ENCODE results near the gene PNPLA2. TPM values are rescaled to one million over a fixed set of nuclear protein-coding genes. Genes with fewer than 3 reads are reported as not detected.

The PNPLA2 gene
- polyA plus RNA-seq, 1 experiment, result 17.3 TPM

DNA sequence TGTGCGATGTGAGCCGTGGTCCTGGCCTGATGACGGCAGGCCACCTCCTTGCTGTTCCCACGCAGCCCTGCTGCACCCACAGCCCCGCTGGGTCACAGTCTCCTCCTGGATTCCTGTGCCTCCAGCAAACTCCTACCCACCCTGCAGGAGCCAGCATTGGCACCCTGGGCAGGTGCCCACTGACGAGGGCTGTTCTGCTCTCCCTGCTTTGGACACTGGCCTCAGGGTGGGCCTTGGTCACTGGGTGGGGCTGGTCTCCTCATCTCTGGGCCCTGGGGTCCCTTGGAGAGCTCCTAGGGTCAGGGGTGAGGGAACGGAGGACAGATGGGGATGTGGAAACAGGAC lies 36.6 kb downstream of the PNPLA2 start:
- H3K27me3 ChIP-seq (ENCODE audit: control insufficient read depth, insufficient read depth, low read length), result no peaks in the 10 kb centered on the region
- CTCF ChIA-PET, result no interaction called here
- H3K9me3 ChIP-seq (ENCODE audit: control insufficient read depth, insufficient read depth, low read length), result no peaks in the 10 kb centered on the region; the same call in 1 of the 2 replicates
- no peak for DNase-seq (ENCODE audit: low read depth, low spot score)
- TF ChIP-seq, protein P1, sequence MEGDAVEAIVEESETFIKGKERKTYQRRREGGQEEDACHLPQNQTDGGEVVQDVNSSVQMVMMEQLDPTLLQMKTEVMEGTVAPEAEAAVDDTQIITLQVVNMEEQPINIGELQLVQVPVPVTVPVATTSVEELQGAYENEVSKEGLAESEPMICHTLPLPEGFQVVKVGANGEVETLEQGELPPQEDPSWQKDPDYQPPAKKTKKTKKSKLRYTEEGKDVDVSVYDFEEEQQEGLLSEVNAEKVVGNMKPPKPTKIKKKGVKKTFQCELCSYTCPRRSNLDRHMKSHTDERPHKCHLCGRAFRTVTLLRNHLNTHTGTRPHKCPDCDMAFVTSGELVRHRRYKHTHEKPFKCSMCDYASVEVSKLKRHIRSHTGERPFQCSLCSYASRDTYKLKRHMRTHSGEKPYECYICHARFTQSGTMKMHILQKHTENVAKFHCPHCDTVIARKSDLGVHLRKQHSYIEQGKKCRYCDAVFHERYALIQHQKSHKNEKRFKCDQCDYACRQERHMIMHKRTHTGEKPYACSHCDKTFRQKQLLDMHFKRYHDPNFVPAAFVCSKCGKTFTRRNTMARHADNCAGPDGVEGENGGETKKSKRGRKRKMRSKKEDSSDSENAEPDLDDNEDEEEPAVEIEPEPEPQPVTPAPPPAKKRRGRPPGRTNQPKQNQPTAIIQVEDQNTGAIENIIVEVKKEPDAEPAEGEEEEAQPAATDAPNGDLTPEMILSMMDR (IDR thresholded peaks at IDR 0.05; ENCODE audit: low read depth, low read length), result no peak
- H3K27ac ChIP-seq (ENCODE audit: low read depth, low read length), result no peak overlapping the region
- no peak overlapping the region for H3K4me3 ChIP-seq (ENCODE audit: low read depth, low read length)
- POLR2A ChIA-PET, result no interaction called here

DNA sequence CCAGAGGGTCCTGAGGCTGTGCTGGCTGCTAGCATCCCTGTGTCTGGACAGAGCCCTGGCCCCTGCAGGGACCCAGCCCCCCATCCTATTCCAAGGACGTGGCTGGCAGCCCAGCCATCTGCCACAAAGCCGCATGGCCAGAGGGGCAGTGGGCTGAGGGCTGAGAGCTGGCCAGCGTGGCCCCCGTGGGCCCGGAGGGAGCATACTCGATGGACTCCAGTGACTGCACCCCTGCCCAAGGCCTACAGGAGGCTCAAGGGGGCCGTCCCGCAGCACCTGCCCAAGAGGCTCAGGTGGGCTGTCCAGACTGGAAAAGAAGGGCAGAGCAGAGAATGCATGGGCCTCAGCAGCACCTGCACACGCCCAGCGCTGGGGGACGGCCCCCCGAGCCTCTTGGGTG lies 37.1 kb downstream of the PNPLA2 start:
- ChIA-PET CTCF (no interaction called here), POLR2A (interaction anchor here (1.1 kb wide), 1 partner anchor 13 kb away, joined by 6 read pairs; the partner anchor contains the start of gene TSPAN4)
- no peak overlapping the region for H3K4me3 ChIP-seq (ENCODE audit: low read depth, low read length)
- H3K27me3 ChIP-seq (ENCODE audit: control insufficient read depth, insufficient read depth, low read length), result no peaks in the 10 kb centered on the region
- no peak overlapping the region for H3K27ac ChIP-seq (ENCODE audit: low read depth, low read length)
- H3K9me3 ChIP-seq (ENCODE audit: control insufficient read depth, insufficient read depth, low read length), result no peaks in the 10 kb centered on the region; the same call in 1 of the 2 replicates
- TF ChIP-seq, protein P1 (IDR thresholded peaks at IDR 0.05; ENCODE audit: low read depth, low read length), result no peak
- DNase-seq (ENCODE audit: low read depth, low spot score), result no peak

DNA sequence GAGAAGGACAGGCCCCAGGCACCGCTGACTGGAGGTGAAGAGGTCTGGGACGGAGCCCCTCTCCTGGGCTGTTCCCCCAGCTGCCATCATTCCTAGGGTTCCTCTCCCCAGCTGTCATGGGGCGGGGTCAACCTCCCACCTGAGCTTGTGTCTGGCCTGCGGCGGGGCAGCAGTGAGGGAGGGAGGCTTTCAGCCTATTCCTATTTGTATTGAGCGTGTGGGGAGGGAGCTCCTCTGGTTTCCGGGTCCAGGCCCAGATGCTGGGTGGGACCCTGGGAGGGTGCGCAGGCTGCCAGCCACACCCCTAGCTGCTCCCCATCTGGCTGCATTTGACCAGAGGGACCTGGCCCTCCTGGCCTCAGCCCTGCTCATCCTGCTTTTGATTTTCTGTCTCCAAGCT lies 37.7 kb downstream of the PNPLA2 start:
- no peak for DNase-seq (ENCODE audit: low read depth, low spot score)
- Histone ChIP-seq H3K4me3 (ENCODE audit: low read depth, low read length) (no peak overlapping the region), H3K9me3 (ENCODE audit: control insufficient read depth, insufficient read depth, low read length) (no peaks in the 10 kb centered on the region; the same call in 1 of the 2 replicates), H3K27me3 (ENCODE audit: control insufficient read depth, insufficient read depth, low read length) (no peaks in the 10 kb centered on the region), H3K27ac (ENCODE audit: low read depth, low read length) (no peak overlapping the region)
- TF ChIP-seq, protein P1 (IDR thresholded peaks at IDR 0.05; ENCODE audit: low read depth, low read length), result no peak
- ChIA-PET CTCF (no interaction called here), POLR2A (interaction anchor here (1.1 kb wide), 1 partner anchor 14 kb away, joined by 6 read pairs; the partner anchor contains the start of gene TSPAN4)

DNA sequence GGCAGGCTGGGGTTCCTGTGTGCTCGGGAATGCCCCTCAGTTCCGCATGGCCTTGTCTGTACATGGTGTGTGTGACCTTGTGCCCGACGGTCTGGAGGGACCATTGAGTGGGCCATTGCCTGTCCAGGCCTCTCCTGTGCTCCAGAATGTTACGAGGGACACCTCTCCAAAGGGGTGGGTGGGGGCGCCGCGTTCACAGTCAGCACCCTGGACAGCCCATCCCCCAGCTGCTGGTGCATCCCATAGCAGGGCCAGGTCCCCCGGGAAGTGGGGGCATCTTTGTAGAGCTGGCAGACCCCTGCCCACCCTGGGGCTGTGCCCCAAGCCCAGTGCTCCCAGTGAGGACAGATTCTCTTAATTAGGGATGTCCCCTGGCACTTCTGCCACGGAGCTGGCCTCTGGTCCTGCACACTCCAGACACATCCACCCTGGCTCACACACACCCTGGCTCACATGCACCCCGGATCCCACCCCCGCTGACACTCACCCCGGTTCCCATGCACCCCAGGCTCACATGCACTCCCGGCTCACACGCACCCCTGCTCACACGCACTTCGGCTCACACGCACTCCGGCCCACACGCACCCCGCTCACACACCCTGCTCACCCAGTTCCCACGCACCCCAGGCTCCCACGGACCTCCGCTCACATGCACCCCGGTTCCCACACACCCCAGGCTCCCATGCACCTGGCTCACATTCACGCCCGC lies 39.5 kb downstream of the PNPLA2 start:
- Histone ChIP-seq H3K27ac (ENCODE audit: low read depth, low read length) (no peak overlapping the region), H3K27me3 (ENCODE audit: control insufficient read depth, insufficient read depth, low read length) (no peaks in the 10 kb centered on the region), H3K9me3 (ENCODE audit: control insufficient read depth, insufficient read depth, low read length) (no peaks in the 10 kb centered on the region; the same call in 1 of the 2 replicates), H3K4me3 (ENCODE audit: low read depth, low read length) (no peak overlapping the region)
- DNase-seq (ENCODE audit: low read depth, low spot score), result no peak
- TF ChIP-seq, protein P1 (IDR thresholded peaks at IDR 0.05; ENCODE audit: low read depth, low read length), result no peak
- ChIA-PET CTCF (no interaction called here), POLR2A (interaction anchor here (1.0 to 2.3 kb wide), 2 partner anchors 10 to 17 kb away, joined by 6 read pairs; no protein-coding TSS in a partner anchor)

DNA sequence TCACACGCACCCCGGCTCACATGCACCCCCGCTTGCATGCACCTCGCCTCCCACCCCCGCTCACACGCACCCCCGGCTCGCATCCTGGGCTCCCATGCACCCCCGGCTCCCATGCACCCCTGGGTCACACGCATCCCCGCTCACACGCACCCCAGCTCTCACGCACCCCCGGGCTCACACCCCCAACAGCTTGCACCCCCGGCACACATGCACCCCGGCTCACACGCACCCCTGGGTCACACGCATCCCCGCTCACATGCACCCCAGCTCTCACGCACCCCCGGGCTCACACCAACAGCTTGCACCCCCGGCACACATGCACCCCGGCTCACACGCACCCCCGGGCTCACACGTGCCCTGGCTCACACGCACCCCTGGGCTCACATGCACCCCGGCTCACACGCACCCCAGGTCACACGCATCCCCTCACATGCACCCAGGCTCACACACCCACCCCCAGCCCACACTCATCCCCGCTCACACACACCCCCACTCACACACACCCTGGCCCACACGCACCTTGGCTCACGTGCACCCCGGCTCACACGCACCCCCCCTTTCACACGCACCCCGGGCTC lies 40.1 kb downstream of the PNPLA2 start:
- Histone ChIP-seq H3K4me3 (ENCODE audit: low read depth, low read length) (no peak overlapping the region), H3K27ac (ENCODE audit: low read depth, low read length) (no peak overlapping the region), H3K9me3 (ENCODE audit: control insufficient read depth, insufficient read depth, low read length) (no peaks in the 10 kb centered on the region; the same call in 1 of the 2 replicates), H3K27me3 (ENCODE audit: control insufficient read depth, insufficient read depth, low read length) (no peaks in the 10 kb centered on the region)
- no peak for DNase-seq (ENCODE audit: low read depth, low spot score)
- TF ChIP-seq, protein P1 (IDR thresholded peaks at IDR 0.05; ENCODE audit: low read depth, low read length), result no peak
- ChIA-PET CTCF (no interaction called here), POLR2A (interaction anchor here (0.6 to 2.3 kb wide), 3 partner anchors 11 to 40 kb away, joined by 4 to 8 read pairs (median 6); partner anchors contain the start of gene PNPLA2)
